Prostate gland (tissue), 2 donors: Measurements from ENCODE around the gene PSMD4.

Source experiments
- CTCF ChIP-seq, 4 experiments: fragments of 200-600 bp in 2 of 4; fragments of 450-650 bp in 2 of 4; sonication (generic) in 2 of 4; IDR thresholded peaks; 1 replicate in 3 of 4; 2 replicates in 1 of 4; pipeline ENCODE4 v1.5.1; 2016 to 2019; ENCODE audit warnings: antibody characterized with exemption in 4 of 4, mild to moderate bottlenecking in 2 of 4, moderate library complexity in 2 of 4
- POLR2A ChIP-seq: fragments of 450-650 bp; IDR thresholded peaks from one replicate; pipeline ENCODE4 v1.6.1; 2016; ENCODE audit warnings: antibody characterized with exemption, mild to moderate bottlenecking
- POLR2AphosphoS5 ChIP-seq: sonication (generic); formaldehyde crosslinking; IDR thresholded peaks from one replicate; pipeline ENCODE4 v1.6.1; 2017; ENCODE audit warnings: antibody characterized with exemption

GRCh38 chr1:151237678-151238466, 16.7 kb upstream of the PSMD4 start:
- no peak for TF ChIP-seq POLR2AphosphoS5
- TF ChIP-seq CTCF (IDR thresholded peaks at IDR 0.05): no peak
- TF ChIP-seq POLR2A: no peak
